ENCODE measurements around the gene CRYBB1.

The CRYBB1 gene

GRCh38 chr22:26609287-26609686, 8.5 kb downstream of the CRYBB1 start:
- H3K27ac ChIP-seq (ENCODE audit: insufficient read depth, low read length, poor library complexity, severe bottlenecking): no peak overlapping the region
- H3K9me3 ChIP-seq (ENCODE audit: control insufficient read depth, low read length): no peaks in the 10 kb centered on the region
- H3K27me3 ChIP-seq (replicated peaks; ENCODE audit: control insufficient read depth, insufficient read depth, low read length, poor library complexity, severe bottlenecking): no peaks in the 10 kb centered on the region
- no peaks in the 10 kb centered on the region for H3K36me3 ChIP-seq (ENCODE audit: control insufficient read depth, insufficient read depth, low read length)
- DNase-seq: no peak
- H3K4me1 ChIP-seq (ENCODE audit: control insufficient read depth, insufficient read depth, low read length, poor library complexity, severe bottlenecking): peaks cover 15% of the 10 kb centered on the region
- no peak overlapping the region for H3K4me3 ChIP-seq (ENCODE audit: insufficient read depth, low read depth, low read length, poor library complexity, severe bottlenecking)

GRCh38 chr22:26608129-26608528, 9.7 kb downstream of the CRYBB1 start:
- H3K27me3 ChIP-seq (replicated peaks; ENCODE audit: control insufficient read depth, insufficient read depth, low read length, poor library complexity, severe bottlenecking): no peaks in the 10 kb centered on the region

DNA sequence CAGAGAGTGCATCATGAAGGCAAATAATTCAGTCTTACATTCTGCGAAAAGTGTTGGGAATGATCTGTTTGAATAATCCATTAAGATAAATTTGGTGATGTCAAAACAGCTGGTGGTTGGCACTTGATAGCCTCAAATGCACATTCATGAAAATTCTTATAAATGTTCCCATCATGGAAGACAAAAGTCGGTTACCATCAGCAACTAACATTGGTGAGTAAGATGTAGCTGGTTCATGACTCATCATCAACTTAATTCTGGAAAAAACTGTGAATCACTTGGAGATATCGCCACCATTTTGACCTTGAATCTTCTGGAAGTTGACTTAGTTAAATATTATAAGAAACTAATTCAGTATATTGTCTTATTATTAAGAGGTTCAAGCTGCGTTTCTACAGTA, 11.2 kb downstream of the CRYBB1 start:
- no peak for DNase-seq

More at GRCh38 chr22:26608129-26608528, 9.7 kb downstream of the CRYBB1 start:
- no peak overlapping the region for H3K4me3 ChIP-seq (ENCODE audit: insufficient read depth, low read depth, low read length, poor library complexity, severe bottlenecking)
- no peaks in the 10 kb centered on the region for H3K9me3 ChIP-seq (ENCODE audit: control insufficient read depth, low read length)
- H3K4me1 ChIP-seq (ENCODE audit: control insufficient read depth, insufficient read depth, low read length, poor library complexity, severe bottlenecking): peaks cover 15% of the 10 kb centered on the region
- H3K36me3 ChIP-seq (ENCODE audit: control insufficient read depth, insufficient read depth, low read length): no peaks in the 10 kb centered on the region
- DNase-seq: no peak
- no peak overlapping the region for H3K27ac ChIP-seq (ENCODE audit: insufficient read depth, low read length, poor library complexity, severe bottlenecking)

DNA sequence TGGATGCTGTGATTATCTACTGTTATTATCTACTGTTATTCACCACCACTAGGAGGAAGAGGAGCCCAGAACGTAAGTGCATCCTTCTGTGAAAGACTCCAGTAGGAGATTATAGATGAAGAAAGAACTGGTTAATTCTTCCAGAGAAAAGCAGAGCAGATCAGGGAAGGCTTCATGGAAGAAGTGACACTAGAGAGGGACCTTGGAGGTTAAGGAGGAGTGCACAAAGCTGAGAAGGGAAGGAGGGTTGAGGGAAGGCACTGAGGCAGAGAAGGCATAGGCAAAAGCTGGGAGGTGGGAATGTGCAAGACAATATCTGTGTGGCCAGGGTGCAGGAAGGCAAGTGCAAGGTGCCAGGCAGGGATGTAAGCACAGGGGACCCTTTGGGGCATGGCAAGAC, 13.5 kb downstream of the CRYBB1 start:
- DNase-seq: no peak
- Histone ChIP-seq H3K36me3 (ENCODE audit: control insufficient read depth, insufficient read depth, low read length) (no peaks in the 10 kb centered on the region), H3K27me3 (replicated peaks; ENCODE audit: control insufficient read depth, insufficient read depth, low read length, poor library complexity, severe bottlenecking) (no peaks in the 10 kb centered on the region)

More for the DNA sequence above, 11.2 kb downstream of the CRYBB1 start:
- Histone ChIP-seq H3K27me3 (replicated peaks; ENCODE audit: control insufficient read depth, insufficient read depth, low read length, poor library complexity, severe bottlenecking) (no peaks in the 10 kb centered on the region), H3K4me1 (ENCODE audit: control insufficient read depth, insufficient read depth, low read length, poor library complexity, severe bottlenecking) (peaks cover 15% of the 10 kb centered on the region), H3K27ac (ENCODE audit: insufficient read depth, low read length, poor library complexity, severe bottlenecking) (no peak overlapping the region), H3K36me3 (ENCODE audit: control insufficient read depth, insufficient read depth, low read length) (no peaks in the 10 kb centered on the region), H3K9me3 (ENCODE audit: control insufficient read depth, low read length) (no peaks in the 10 kb centered on the region), H3K4me3 (ENCODE audit: insufficient read depth, low read depth, low read length, poor library complexity, severe bottlenecking) (no peak overlapping the region)

GRCh38 chr22:26602127-26602526, 15.7 kb downstream of the CRYBB1 start:
- H3K9me3 ChIP-seq (ENCODE audit: control insufficient read depth, low read length): no peaks in the 10 kb centered on the region
- H3K4me1 ChIP-seq (ENCODE audit: control insufficient read depth, insufficient read depth, low read length, poor library complexity, severe bottlenecking): no peaks in the 10 kb centered on the region
- H3K27ac ChIP-seq (ENCODE audit: insufficient read depth, low read length, poor library complexity, severe bottlenecking): no peak overlapping the region
- no peaks in the 10 kb centered on the region for H3K27me3 ChIP-seq (replicated peaks; ENCODE audit: control insufficient read depth, insufficient read depth, low read length, poor library complexity, severe bottlenecking)
- no peaks in the 10 kb centered on the region for H3K36me3 ChIP-seq (ENCODE audit: control insufficient read depth, insufficient read depth, low read length)
- DNase-seq: no peak
- H3K4me3 ChIP-seq (ENCODE audit: insufficient read depth, low read depth, low read length, poor library complexity, severe bottlenecking): no peak overlapping the region

More for the DNA sequence above, 13.5 kb downstream of the CRYBB1 start:
- Histone ChIP-seq H3K4me1 (ENCODE audit: control insufficient read depth, insufficient read depth, low read length, poor library complexity, severe bottlenecking) (no peaks in the 10 kb centered on the region), H3K27ac (ENCODE audit: insufficient read depth, low read length, poor library complexity, severe bottlenecking) (no peak overlapping the region), H3K9me3 (ENCODE audit: control insufficient read depth, low read length) (no peaks in the 10 kb centered on the region), H3K4me3 (ENCODE audit: insufficient read depth, low read depth, low read length, poor library complexity, severe bottlenecking) (no peak overlapping the region)

DNA sequence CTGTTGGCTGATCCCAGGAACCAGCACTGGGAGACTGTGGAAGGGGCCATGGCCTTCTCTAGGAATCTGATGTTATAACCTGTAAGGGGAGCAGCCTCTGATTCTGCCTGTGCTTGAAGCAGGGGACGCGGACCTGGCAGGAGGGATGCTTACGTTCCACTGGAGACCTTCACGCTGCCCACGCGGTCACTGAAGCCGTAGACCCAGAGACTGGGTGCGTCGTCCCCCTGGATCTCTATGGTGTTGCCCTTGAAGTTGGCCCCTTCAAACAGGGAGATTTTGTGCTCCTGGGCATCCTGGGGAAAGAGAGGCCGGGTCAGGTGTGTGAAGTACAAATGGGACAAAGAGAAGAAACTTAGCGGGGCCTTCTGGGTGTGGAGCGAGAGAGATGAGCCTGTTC, 16.1 kb downstream of the CRYBB1 start:
- Histone ChIP-seq H3K4me1 (ENCODE audit: control insufficient read depth, insufficient read depth, low read length, poor library complexity, severe bottlenecking) (no peaks in the 10 kb centered on the region), H3K27me3 (replicated peaks; ENCODE audit: control insufficient read depth, insufficient read depth, low read length, poor library complexity, severe bottlenecking) (no peaks in the 10 kb centered on the region), H3K36me3 (ENCODE audit: control insufficient read depth, insufficient read depth, low read length) (no peaks in the 10 kb centered on the region), H3K27ac (ENCODE audit: insufficient read depth, low read length, poor library complexity, severe bottlenecking) (no peak overlapping the region), H3K4me3 (ENCODE audit: insufficient read depth, low read depth, low read length, poor library complexity, severe bottlenecking) (no peak overlapping the region), H3K9me3 (ENCODE audit: control insufficient read depth, low read length) (no peaks in the 10 kb centered on the region)
- DNase-seq: no peak

- H3K36me3 ChIP-seq (ENCODE audit: control insufficient read depth, insufficient read depth, low read length): no peaks in the 10 kb centered on the region
- no peaks in the 10 kb centered on the region for H3K9me3 ChIP-seq (ENCODE audit: control insufficient read depth, low read length)
- H3K4me3 ChIP-seq (ENCODE audit: insufficient read depth, low read depth, low read length, poor library complexity, severe bottlenecking): no peak overlapping the region
- no peak overlapping the region for H3K27ac ChIP-seq (ENCODE audit: insufficient read depth, low read length, poor library complexity, severe bottlenecking)
- H3K4me1 ChIP-seq (ENCODE audit: control insufficient read depth, insufficient read depth, low read length, poor library complexity, severe bottlenecking): no peaks in the 10 kb centered on the region
- no peaks in the 10 kb centered on the region for H3K27me3 ChIP-seq (replicated peaks; ENCODE audit: control insufficient read depth, insufficient read depth, low read length, poor library complexity, severe bottlenecking)
- DNase-seq: no peak
These were observed 18.3 kb downstream of the CRYBB1 start for GRCh38 chr22:26599505-26599904.

- H3K27me3 ChIP-seq (replicated peaks; ENCODE audit: control insufficient read depth, insufficient read depth, low read length, poor library complexity, severe bottlenecking): no peaks in the 10 kb centered on the region
- H3K9me3 ChIP-seq (ENCODE audit: control insufficient read depth, low read length): no peaks in the 10 kb centered on the region
- H3K4me3 ChIP-seq (ENCODE audit: insufficient read depth, low read depth, low read length, poor library complexity, severe bottlenecking): no peak overlapping the region
- DNase-seq: no peak
- no peaks in the 10 kb centered on the region for H3K36me3 ChIP-seq (ENCODE audit: control insufficient read depth, insufficient read depth, low read length)
- no peak overlapping the region for H3K27ac ChIP-seq (ENCODE audit: insufficient read depth, low read length, poor library complexity, severe bottlenecking)
- peaks cover 13% of the 10 kb centered on the region for H3K4me1 ChIP-seq (ENCODE audit: control insufficient read depth, insufficient read depth, low read length, poor library complexity, severe bottlenecking)
These were observed 20.3 kb downstream of the CRYBB1 start for GRCh38 chr22:26597480-26597879.

DNA sequence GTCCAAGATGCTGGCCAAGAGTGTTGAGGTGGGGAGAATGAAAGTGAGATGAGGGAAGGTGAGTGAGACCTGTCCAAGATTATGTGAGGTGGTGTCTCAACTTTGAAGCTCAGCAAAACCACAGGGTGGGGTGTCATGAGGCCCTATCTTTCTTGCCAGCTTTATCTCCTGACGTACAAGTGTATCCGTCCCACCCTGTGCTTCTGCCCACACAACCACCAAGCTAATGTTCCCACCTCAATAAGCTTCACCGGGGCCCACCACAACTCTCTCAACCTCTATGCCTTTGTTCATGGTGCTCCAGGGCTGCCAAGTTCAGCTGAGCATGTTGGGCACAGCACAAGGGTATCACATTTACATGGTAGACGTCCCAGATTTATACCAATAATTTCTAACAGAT, 20.8 kb downstream of the CRYBB1 start:
- H3K27ac ChIP-seq (ENCODE audit: insufficient read depth, low read length, poor library complexity, severe bottlenecking): no peak overlapping the region
- H3K9me3 ChIP-seq (ENCODE audit: control insufficient read depth, low read length): no peaks in the 10 kb centered on the region
- H3K4me1 ChIP-seq (ENCODE audit: control insufficient read depth, insufficient read depth, low read length, poor library complexity, severe bottlenecking): peaks cover 18% of the 10 kb centered on the region
- no peaks in the 10 kb centered on the region for H3K27me3 ChIP-seq (replicated peaks; ENCODE audit: control insufficient read depth, insufficient read depth, low read length, poor library complexity, severe bottlenecking)
- H3K4me3 ChIP-seq (ENCODE audit: insufficient read depth, low read depth, low read length, poor library complexity, severe bottlenecking): no peak overlapping the region
- H3K36me3 ChIP-seq (ENCODE audit: control insufficient read depth, insufficient read depth, low read length): no peaks in the 10 kb centered on the region
- no peak for DNase-seq

- Histone ChIP-seq H3K27me3 (replicated peaks; ENCODE audit: control insufficient read depth, insufficient read depth, low read length, poor library complexity, severe bottlenecking) (no peaks in the 10 kb centered on the region), H3K4me1 (ENCODE audit: control insufficient read depth, insufficient read depth, low read length, poor library complexity, severe bottlenecking) (peaks cover 33% of the 10 kb centered on the region), H3K4me3 (ENCODE audit: insufficient read depth, low read depth, low read length, poor library complexity, severe bottlenecking) (no peak overlapping the region), H3K27ac (ENCODE audit: insufficient read depth, low read length, poor library complexity, severe bottlenecking) (no peak overlapping the region), H3K9me3 (ENCODE audit: control insufficient read depth, low read length) (no peaks in the 10 kb centered on the region), H3K36me3 (ENCODE audit: control insufficient read depth, insufficient read depth, low read length) (no peaks in the 10 kb centered on the region)
- DNase-seq: no peak
These were observed 24.1 kb downstream of the CRYBB1 start for GRCh38 chr22:26593763-26594162.
